ENCODE data around the gene MLKL.

Gene MLKL

DNA sequence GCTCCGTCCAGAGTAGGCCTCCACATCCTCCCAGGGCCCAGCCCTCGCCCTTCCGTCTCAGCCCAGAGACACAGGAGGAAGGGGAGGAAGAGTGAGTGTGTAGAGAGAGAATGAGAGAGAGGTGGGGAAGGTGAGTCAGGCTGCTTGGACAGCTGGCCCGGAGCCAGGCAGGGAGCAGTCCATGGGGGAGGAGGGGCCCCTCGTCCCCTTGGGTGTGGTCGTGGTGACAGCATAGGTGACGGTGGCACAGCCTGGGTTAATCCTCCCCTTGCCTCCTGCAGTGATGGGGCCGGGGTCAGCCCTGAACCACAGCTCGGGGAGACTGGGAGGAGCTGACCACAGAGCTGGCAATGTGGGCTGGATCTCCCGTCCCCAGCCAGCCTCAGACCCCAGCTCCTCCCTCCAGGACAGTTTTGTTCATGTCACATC, 37.5 kb upstream of the MLKL start:
- no peak for DNase-seq (ENCODE audit: extremely low read depth, low read depth)

DNA sequence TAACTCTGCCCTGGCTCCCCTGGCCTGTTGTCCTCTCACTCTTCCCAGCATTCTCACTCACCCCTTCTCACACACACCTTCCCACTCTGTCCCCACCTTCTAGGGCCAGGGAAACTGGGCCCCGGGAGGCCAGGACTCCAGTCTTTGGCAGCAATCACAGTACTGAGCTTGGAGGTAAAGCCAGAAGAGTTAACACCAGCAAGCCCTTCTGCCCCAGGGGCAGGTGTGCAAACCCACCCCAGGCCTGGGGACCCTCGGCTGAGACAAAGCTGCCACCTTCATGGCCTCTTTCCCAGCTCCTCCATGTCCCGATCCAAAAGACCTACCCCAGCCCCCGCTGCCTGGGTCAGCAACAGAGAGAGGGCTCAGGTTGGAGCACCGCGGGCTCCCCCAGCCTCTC, 36.9 kb upstream of the MLKL start:
- TF ChIP-seq, protein P1, sequence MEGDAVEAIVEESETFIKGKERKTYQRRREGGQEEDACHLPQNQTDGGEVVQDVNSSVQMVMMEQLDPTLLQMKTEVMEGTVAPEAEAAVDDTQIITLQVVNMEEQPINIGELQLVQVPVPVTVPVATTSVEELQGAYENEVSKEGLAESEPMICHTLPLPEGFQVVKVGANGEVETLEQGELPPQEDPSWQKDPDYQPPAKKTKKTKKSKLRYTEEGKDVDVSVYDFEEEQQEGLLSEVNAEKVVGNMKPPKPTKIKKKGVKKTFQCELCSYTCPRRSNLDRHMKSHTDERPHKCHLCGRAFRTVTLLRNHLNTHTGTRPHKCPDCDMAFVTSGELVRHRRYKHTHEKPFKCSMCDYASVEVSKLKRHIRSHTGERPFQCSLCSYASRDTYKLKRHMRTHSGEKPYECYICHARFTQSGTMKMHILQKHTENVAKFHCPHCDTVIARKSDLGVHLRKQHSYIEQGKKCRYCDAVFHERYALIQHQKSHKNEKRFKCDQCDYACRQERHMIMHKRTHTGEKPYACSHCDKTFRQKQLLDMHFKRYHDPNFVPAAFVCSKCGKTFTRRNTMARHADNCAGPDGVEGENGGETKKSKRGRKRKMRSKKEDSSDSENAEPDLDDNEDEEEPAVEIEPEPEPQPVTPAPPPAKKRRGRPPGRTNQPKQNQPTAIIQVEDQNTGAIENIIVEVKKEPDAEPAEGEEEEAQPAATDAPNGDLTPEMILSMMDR (IDR thresholded peaks at IDR 0.05; ENCODE audit: low read depth, low read length) = no peak
- no peak for DNase-seq (ENCODE audit: extremely low read depth, low read depth)

More for the DNA sequence above, 37.5 kb upstream of the MLKL start:
- TF ChIP-seq, protein P1 (IDR thresholded peaks at IDR 0.05; ENCODE audit: low read depth, low read length) = no peak

DNA sequence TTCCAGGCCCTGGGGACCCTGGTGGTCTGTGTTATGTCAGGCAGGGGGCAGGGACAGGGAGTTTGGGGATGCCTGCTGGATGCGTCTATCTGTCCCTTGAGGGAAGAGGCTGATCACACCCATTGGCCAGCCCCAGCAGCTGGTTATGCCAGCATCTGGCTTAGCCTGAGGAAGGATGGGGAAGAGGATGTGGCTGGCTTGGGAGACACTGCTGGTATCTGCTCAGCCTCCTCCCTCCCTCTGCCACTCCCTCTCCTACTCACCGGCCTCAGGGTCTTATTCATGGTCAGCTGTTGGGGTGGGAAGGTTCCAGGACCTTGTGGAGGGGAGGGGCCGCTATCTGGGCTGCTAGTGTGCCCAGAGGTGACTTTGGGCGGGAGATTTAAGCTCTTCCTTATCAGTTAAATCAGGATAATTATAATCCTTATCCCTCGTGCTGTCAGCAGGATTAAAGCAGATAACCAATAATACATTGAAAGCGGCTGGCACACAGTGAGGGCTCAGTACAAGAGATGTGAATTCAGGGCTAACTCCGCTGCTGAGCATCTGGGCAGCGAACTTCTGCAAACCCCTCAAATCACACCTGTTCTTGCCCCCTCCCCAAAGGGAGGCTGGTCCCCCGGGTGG, 36.0 kb upstream of the MLKL start:
- TF ChIP-seq, protein P1 (IDR thresholded peaks at IDR 0.05; ENCODE audit: low read depth, low read length) = no peak
- DNase-seq (ENCODE audit: extremely low read depth, low read depth) = no peak

DNA sequence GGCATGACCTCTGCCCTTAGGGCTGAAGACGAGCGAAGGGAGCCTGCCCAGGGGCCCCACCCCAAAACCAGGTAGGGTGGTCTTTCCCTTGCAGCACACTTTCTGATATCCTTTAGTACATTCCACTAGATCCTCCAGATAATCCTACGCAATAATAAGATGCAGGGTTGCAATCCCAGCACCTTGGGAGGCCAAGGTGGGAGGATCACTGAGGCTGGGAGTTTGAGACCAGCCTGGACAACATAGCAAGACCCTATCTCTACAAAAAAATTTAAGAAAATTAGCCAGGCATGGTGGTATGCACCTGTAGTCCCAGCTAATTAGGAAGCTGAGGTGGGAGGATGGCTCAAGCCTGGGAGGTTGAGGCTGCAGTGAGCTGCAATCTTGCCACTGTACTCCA, 34.9 kb upstream of the MLKL start:
- no peak for DNase-seq (ENCODE audit: extremely low read depth, low read depth)
- TF ChIP-seq, protein P1 (IDR thresholded peaks at IDR 0.05; ENCODE audit: low read depth, low read length) = no peak

DNA sequence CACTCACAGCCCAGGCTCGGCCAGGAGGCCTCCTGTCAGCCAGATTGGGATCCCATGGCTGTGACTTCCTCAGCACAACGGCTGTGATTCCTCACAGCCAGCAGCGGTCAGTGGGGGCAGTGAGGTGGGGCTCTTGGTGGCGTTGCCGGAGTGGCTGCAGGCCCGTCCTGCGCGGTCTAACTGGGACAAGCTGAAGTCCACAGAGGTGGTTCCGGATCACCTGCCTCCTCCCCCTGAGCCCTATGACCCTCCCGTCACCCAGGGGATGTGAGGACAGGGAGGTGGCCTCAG, 34.4 kb upstream of the MLKL start:
- TF ChIP-seq, protein P1 (IDR thresholded peaks at IDR 0.05; ENCODE audit: low read depth, low read length) = no peak
- no peak for DNase-seq (ENCODE audit: extremely low read depth, low read depth)

DNA sequence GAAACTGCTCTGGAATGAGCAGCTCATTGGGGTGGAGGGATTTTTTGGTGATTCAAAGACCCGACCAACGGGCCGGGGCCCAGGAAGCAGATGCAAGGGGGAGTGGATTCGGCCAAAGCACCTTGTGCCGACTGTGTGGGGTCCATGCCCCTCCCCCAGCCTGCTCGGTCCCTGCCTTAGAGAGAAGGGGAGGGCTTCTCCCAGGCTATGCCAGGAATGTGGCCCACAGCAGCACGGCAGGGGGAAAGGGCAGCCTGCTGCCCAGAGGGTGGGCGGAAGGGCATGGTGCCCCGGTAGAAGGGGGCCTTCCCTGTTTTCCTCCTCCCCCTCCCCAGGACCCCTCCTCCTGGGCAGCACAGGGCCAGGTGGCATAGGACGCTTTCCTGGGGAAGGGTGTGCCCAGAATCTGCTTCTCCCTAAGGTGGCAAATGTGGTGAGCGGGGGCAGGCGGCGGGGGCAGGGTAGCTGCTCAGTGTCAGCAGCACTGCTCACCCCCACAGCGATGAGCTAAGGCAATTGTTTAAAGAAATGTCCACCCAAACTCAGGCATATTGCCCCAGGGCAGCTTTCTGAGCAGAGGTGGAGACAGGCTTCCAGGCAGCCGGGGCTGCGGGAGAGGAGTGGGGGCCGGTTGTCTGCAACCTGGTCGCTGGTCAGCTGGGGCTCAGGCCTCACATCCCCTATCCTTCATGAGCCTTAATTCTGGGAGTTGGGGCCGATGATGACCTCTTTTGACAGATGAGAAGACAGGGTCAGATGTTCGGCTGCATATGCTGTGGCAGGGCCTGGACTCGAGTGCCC, 33.9 kb upstream of the MLKL start:
- no peak for DNase-seq (ENCODE audit: extremely low read depth, low read depth)
- TF ChIP-seq, protein P1 (IDR thresholded peaks at IDR 0.05; ENCODE audit: low read depth, low read length) = no peak

DNA sequence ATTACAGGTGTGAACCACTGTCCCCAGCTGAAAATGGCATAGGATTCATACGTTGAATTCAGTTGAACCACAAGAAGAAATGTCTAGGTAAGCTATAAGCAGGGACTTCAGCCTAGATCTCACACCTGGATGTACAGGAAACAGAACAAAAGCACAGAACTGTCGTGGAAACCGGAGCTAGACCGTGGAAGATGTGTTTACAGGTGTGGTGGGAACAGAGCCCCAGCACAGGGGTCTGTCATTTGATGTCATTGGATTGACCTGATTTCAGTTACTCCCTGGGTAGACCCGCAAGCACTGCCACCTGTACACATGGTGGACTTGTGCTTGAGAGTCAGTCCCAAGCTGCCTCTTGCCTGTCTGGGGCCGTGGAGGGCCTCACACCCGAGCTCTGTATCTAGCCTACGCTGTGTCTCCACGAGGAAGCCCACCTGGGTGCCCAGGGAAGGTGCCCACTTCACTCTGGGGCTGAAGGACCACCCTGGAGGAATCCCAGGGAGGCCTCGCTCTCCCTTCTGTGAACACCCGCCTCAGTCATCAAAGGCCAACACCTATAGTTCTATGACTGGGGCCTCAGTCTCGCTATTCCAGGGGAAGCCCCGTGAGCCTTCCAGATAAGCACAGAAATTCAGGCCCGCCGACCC, 32.2 kb upstream of the MLKL start:
- DNase-seq (ENCODE audit: extremely low read depth, low read depth) = no peak
- TF ChIP-seq, protein P1 (IDR thresholded peaks at IDR 0.05; ENCODE audit: low read depth, low read length) = no peak

Data from AG09319 (cell line).